K562 (cell line): ENCODE results near the gene GNGT2. TPM values are rescaled to one million over a fixed set of nuclear protein-coding genes. Genes with fewer than 3 reads are reported as not detected.

Experiments
- ARHGAP35 ChIP-seq: fragments of 450-650 bp; IDR thresholded peaks from 2 replicates; pipeline ENCODE4 v1.6.1; 2018; ENCODE audit not compliant: partially characterized antibody
- FOSL1 ChIP-seq: fragments of 200-800 bp; sonication (Bioruptor generic); conservative IDR thresholded peaks from 2 replicates; pipeline ENCODE4 v1.6.1; 2016; ENCODE audit warnings: missing genetic modification characterization, missing compliant biosample characterization
- HDAC2 ChIP-seq: fragments of 450-650 bp; IDR thresholded peaks from 2 replicates; pipeline ENCODE4 v1.6.1; 2016; ENCODE audit warnings: mild to moderate bottlenecking
- MYNN ChIP-seq, 2 experiments: sonication (generic); formaldehyde crosslinking in 1 of 2; IDR thresholded peaks; 2 replicates each; pipeline versions ENCODE4 v1.5.0 to v1.6.1; 2016 to 2020; ENCODE audit warnings: antibody characterized with exemption in 1 of 2, missing genetic modification reagents in 1 of 2
- RHOXF2B ChIP-seq: fragments of 250-450 bp; sonication (Bioruptor Pico); conservative IDR thresholded peaks from 2 replicates; pipeline ENCODE4 v1.5.1; 2021
- SMAD4 ChIP-seq: fragments of 250-450 bp; sonication (Bioruptor Pico); conservative IDR thresholded peaks from 2 replicates; pipeline ENCODE4 v1.8.0; 2021; ENCODE audit warnings: inconsistent platforms, mild to moderate bottlenecking, moderate library complexity
- SP2 ChIP-seq: IDR thresholded peaks from 2 replicates; pipeline ENCODE4 v1.6.1; 2011; ENCODE audit warnings: mild to moderate bottlenecking, low read depth, low read length, moderate library complexity; ENCODE audit not compliant: poor library complexity, severe bottlenecking; ENCODE audit errors: extremely low read depth
- SRF ChIP-seq, 2 experiments: fragments of 250-450, 450-650 bp in 1 of 2; sonication (Bioruptor Pico) in 1 of 2; sonication (generic) in 1 of 2; formaldehyde crosslinking; IDR thresholded peaks; 2 replicates each; pipeline versions ENCODE4 v1.5.0 to v1.5.1; 2020 to 2022; ENCODE audit warnings: mild to moderate bottlenecking in 1 of 2, missing genetic modification reagents in 1 of 2
- TCF7L2 ChIP-seq: fragments of 150-350 bp; IDR thresholded peaks from 2 replicates; pipeline ENCODE4 v1.6.1; 2016; ENCODE audit warnings: low read depth, mild to moderate bottlenecking, low read length, moderate library complexity
- ZBTB7A ChIP-seq: IDR thresholded peaks from 2 replicates; pipeline ENCODE4 v1.6.1; 2011; ENCODE audit warnings: low read depth, mild to moderate bottlenecking, low read length, moderate library complexity, borderline replicate concordance; ENCODE audit not compliant: control insufficient read depth
- ZFP36 ChIP-seq: fragments of 150-350 bp; IDR thresholded peaks from 2 replicates; pipeline ENCODE4 v1.6.1; 2018; ENCODE audit warnings: low read length, low read depth; ENCODE audit not compliant: partially characterized antibody
- ZNF224 ChIP-seq: sonication (generic); formaldehyde crosslinking; IDR thresholded peaks from 2 replicates; pipeline ENCODE4 v1.8.0; 2022; ENCODE audit warnings: mild to moderate bottlenecking, missing genetic modification reagents
- ZSCAN32 ChIP-seq: fragments of 450-650 bp; formaldehyde crosslinking; IDR thresholded peaks from 2 replicates; pipeline ENCODE4 v1.4.0; 2020; ENCODE audit warnings: mild to moderate bottlenecking, moderate library complexity
- polyA plus RNA-seq, 8 experiments: library from polyadenylated mRNA; depleted of rRNA in 4 of 8; stranded (reverse) in 5 of 8; unstranded in 3 of 8; fragments of >200 nt; fragmentation: Nextera tagmentation in 2 of 8; fragmentation: Illumina TruSeq in 1 of 8; extraction: Ambion mirVana in 2 of 8; extraction: Trizol in 1 of 8; gene quantifications; 2 replicates each; pipeline versions ENCODE4 v1.2.1 to v1.2.3, GENCODE V29; 2011 to 2014; ENCODE audit warnings: inconsistent platforms in 1 of 8, missing spikeins in 1 of 8
- total RNA-seq, 7 experiments: library from RNA; depleted of rRNA in 6 of 7; stranded (reverse); fragments of >200 nt in 6 of 7; fragmentation: Illumina TruSeq in 2 of 7; extraction: Trizol in 2 of 7; gene quantifications; 2 replicates each; pipeline versions ENCODE4 v1.2.1 to v1.2.3, GENCODE V29; 2011 to 2021; ENCODE audit warnings: low replicate concordance in 1 of 7
- TF ChIP-seq, protein P1 (sequence below): sonication (generic); formaldehyde crosslinking; IDR thresholded peaks from 2 replicates; pipeline ENCODE4 v1.8.0; 2023; ENCODE audit warnings: mild to moderate bottlenecking, missing genetic modification reagents
- TF ChIP-seq, protein P2 (sequence below): fragments of 450-650 bp; IDR thresholded peaks from 2 replicates; pipeline ENCODE4 v1.7.1; 2018; ENCODE audit warnings: mild to moderate bottlenecking, low read depth; ENCODE audit not compliant: partially characterized antibody
- TF ChIP-seq, protein P3 (sequence below): fragments of 250-450 bp; sonication (Bioruptor Pico); IDR thresholded peaks from 2 replicates; pipeline ENCODE4 v1.5.0; 2020; ENCODE audit warnings: mild to moderate bottlenecking, borderline replicate concordance
- TF ChIP-seq, protein P4 (sequence below): conservative IDR thresholded peaks from 2 replicates; pipeline ENCODE4 v1.6.1; 2011; ENCODE audit warnings: low read depth, mild to moderate bottlenecking, low read length; ENCODE audit not compliant: control insufficient read depth
- TF ChIP-seq, protein P5 (sequence below), 2 experiments: fragments of 450-650 bp in 1 of 2; sonication (generic) in 1 of 2; formaldehyde crosslinking; conservative IDR thresholded peaks; 2 replicates each; pipeline versions ENCODE4 v1.4.0 to v1.8.1; 2020 to 2022; ENCODE audit warnings: mild to moderate bottlenecking in 1 of 2, missing genetic modification reagents in 1 of 2

The GNGT2 gene
- total and polyA plus RNA-seq, 9 of the 15 experiments (the other 6 are each of a cell fraction or from before 2014, with no cell fraction given): not detected

DNA sequence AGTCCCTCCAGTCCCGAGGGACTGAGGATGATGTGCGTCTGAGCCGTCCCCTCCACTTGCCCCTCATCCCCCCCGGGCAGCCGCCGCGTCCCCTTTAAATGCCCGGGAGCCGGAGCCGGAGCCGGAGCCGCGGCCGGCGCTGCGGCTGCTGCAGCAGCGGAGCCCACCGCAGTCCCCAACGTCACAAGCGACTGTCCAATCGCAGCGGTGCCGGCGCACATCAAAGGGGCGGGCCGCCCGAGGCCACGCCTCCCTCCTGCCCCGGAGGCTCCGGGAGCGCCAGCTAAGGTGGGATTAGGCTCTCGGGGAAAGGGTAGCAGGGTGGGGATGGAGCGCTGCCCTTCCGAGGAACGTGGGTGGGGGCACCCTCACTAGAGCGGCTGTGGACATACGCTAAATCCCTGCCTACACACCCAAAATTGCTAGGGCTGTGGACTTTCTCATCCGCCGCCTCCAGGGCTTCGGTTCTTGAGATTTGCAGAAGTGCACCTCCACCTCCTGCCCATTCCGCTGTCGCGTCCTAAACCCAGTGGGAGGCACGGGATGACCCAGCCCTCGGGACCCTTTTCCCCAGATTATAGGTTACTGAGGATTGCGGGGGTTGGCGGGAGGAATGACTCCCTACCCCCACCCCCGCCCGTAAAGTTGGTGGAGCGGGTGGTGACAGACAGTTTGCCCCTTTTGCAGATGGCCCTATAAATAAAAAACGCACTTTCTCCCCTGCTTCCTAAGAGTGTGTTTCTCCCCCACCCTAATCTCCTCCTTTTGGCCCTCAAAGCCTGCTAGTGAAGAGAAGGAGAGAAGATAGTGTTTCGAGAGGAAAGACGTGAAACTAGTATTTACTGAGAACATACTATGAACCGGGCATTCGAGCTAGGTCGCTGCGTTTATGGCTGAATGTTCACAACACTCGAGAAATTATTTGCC is 20.5 kb upstream of the GNGT2 start, which contains the start of gene PHOSPHO1 (continued):
- TF ChIP-seq, protein P1, sequence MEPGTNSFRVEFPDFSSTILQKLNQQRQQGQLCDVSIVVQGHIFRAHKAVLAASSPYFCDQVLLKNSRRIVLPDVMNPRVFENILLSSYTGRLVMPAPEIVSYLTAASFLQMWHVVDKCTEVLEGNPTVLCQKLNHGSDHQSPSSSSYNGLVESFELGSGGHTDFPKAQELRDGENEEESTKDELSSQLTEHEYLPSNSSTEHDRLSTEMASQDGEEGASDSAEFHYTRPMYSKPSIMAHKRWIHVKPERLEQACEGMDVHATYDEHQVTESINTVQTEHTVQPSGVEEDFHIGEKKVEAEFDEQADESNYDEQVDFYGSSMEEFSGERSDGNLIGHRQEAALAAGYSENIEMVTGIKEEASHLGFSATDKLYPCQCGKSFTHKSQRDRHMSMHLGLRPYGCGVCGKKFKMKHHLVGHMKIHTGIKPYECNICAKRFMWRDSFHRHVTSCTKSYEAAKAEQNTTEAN: no peak
- no peak for TF ChIP-seq HDAC2
- TF ChIP-seq ZBTB7A: peak; percentile 48; the same call in 1 of the 2 replicates
- TF ChIP-seq, protein P2, sequence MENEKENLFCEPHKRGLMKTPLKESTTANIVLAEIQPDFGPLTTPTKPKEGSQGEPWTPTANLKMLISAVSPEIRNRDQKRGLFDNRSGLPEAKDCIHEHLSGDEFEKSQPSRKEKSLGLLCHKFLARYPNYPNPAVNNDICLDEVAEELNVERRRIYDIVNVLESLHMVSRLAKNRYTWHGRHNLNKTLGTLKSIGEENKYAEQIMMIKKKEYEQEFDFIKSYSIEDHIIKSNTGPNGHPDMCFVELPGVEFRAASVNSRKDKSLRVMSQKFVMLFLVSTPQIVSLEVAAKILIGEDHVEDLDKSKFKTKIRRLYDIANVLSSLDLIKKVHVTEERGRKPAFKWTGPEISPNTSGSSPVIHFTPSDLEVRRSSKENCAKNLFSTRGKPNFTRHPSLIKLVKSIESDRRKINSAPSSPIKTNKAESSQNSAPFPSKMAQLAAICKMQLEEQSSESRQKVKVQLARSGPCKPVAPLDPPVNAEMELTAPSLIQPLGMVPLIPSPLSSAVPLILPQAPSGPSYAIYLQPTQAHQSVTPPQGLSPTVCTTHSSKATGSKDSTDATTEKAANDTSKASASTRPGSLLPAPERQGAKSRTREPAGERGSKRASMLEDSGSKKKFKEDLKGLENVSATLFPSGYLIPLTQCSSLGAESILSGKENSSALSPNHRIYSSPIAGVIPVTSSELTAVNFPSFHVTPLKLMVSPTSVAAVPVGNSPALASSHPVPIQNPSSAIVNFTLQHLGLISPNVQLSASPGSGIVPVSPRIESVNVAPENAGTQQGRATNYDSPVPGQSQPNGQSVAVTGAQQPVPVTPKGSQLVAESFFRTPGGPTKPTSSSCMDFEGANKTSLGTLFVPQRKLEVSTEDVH: no peak
- TF ChIP-seq, protein P3, sequence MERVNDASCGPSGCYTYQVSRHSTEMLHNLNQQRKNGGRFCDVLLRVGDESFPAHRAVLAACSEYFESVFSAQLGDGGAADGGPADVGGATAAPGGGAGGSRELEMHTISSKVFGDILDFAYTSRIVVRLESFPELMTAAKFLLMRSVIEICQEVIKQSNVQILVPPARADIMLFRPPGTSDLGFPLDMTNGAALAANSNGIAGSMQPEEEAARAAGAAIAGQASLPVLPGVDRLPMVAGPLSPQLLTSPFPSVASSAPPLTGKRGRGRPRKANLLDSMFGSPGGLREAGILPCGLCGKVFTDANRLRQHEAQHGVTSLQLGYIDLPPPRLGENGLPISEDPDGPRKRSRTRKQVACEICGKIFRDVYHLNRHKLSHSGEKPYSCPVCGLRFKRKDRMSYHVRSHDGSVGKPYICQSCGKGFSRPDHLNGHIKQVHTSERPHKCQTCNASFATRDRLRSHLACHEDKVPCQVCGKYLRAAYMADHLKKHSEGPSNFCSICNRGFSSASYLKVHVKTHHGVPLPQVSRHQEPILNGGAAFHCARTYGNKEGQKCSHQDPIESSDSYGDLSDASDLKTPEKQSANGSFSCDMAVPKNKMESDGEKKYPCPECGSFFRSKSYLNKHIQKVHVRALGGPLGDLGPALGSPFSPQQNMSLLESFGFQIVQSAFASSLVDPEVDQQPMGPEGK (CRISPR knock-in tag): no peak
- TF ChIP-seq ZSCAN32 (CRISPR knock-in tag): no peak
- TF ChIP-seq TCF7L2: peak; percentile 88
- TF ChIP-seq, protein P4, sequence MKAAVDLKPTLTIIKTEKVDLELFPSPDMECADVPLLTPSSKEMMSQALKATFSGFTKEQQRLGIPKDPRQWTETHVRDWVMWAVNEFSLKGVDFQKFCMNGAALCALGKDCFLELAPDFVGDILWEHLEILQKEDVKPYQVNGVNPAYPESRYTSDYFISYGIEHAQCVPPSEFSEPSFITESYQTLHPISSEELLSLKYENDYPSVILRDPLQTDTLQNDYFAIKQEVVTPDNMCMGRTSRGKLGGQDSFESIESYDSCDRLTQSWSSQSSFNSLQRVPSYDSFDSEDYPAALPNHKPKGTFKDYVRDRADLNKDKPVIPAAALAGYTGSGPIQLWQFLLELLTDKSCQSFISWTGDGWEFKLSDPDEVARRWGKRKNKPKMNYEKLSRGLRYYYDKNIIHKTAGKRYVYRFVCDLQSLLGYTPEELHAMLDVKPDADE: no peak
- no peak for TF ChIP-seq FOSL1 (tag)
- TF ChIP-seq ARHGAP35: no peak
- peak in 1 of 2 experiments; percentile 16; a peak in 1 of 4 replicates for TF ChIP-seq SRF (CRISPR knock-in tag; IDR thresholded peaks at IDR 0.05)
- no peak for TF ChIP-seq ZFP36
- TF ChIP-seq MYNN (IDR thresholded peaks at IDR 0.05): no peak
- TF ChIP-seq MYNN (CRISPR knock-in tag; IDR thresholded peaks at IDR 0.05): no peak
- TF ChIP-seq SP2: no peak
- TF ChIP-seq ZNF224 (CRISPR knock-in tag): no peak
- TF ChIP-seq RHOXF2B (CRISPR knock-in tag): no peak
- TF ChIP-seq SMAD4: no peak
- TF ChIP-seq, protein P5, sequence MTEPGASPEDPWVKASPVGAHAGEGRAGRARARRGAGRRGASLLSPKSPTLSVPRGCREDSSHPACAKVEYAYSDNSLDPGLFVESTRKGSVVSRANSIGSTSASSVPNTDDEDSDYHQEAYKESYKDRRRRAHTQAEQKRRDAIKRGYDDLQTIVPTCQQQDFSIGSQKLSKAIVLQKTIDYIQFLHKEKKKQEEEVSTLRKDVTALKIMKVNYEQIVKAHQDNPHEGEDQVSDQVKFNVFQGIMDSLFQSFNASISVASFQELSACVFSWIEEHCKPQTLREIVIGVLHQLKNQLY (CRISPR knock-in tag; conservative IDR thresholded peaks at IDR 0.05): no peak
